Fibroblast of villous mesenchyme (primary cell): ENCODE measurements around the gene PLAAT3. TPM values are rescaled to one million over a fixed set of nuclear protein-coding genes. Genes with fewer than 3 reads are reported as not detected.

Source experiments
- DNase-seq: peaks from one replicate; pipeline ENCODE4 v3.0.0-alpha.2; 2010; ENCODE audit warnings: low read depth
- H3K4me3 ChIP-seq: 2 replicates; pipeline ENCODE4 v1.5.1; 2011; ENCODE audit warnings: low read depth, mild to moderate bottlenecking, low read length
- total RNA-seq: library from RNA; depleted of rRNA; stranded (reverse); fragments of >200 nt; gene quantifications from 2 replicates; pipeline ENCODE4 v1.2.3, GENCODE V29; 2012
- TF ChIP-seq, protein P1 (sequence below): IDR thresholded peaks from 2 replicates; pipeline ENCODE4 v1.5.1; 2012; ENCODE audit warnings: low read depth, mild to moderate bottlenecking, low read length; ENCODE audit not compliant: insufficient read depth

The PLAAT3 gene
- total RNA-seq, 1 donor, result 6.0 TPM

DNA sequence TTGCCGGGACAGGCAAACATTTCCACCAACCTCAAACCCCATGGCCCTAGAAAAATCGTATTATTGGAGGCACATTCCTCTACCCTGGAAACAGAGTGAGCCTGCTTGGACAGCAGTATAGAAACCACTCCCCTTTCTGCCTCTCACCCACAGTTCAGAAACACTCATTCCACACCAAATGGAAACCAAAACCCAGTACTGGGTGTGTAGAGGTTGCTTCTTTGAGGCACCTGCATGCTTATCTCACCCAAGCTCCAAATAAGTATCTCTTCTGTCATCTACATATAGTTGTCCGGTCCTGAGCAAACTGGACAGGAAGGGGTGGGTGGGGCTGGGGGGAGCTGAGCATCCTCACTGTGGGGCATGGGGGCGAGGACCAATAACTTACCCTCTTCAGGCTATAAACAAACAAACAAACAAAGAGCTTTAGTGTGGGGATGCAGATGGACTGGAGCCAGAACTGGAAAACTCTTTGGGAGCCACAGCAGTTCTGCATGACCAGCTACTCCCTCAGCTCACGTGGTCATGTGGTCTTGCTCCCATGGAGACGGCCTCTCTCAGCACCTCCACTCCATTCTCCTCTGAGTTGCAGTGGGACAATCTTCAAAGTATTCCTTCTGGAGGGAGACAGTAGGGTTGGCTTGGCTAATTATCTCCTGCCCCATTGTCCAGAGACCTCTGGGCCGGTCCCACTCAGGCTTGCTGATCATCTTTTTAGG lies 50.0 kb downstream of the PLAAT3 start:
- no peak overlapping the region for H3K4me3 ChIP-seq
- TF ChIP-seq, protein P1, sequence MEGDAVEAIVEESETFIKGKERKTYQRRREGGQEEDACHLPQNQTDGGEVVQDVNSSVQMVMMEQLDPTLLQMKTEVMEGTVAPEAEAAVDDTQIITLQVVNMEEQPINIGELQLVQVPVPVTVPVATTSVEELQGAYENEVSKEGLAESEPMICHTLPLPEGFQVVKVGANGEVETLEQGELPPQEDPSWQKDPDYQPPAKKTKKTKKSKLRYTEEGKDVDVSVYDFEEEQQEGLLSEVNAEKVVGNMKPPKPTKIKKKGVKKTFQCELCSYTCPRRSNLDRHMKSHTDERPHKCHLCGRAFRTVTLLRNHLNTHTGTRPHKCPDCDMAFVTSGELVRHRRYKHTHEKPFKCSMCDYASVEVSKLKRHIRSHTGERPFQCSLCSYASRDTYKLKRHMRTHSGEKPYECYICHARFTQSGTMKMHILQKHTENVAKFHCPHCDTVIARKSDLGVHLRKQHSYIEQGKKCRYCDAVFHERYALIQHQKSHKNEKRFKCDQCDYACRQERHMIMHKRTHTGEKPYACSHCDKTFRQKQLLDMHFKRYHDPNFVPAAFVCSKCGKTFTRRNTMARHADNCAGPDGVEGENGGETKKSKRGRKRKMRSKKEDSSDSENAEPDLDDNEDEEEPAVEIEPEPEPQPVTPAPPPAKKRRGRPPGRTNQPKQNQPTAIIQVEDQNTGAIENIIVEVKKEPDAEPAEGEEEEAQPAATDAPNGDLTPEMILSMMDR, result no peak
- no peak for DNase-seq

GRCh38 chr11:63563201-63564055 lies 50.8 kb downstream of the PLAAT3 start, which contains the start of gene PLAAT2:
TSS of gene PLAAT2 (minus strand) at chr11:63563379. CDS start at chr11:63563324, 55 bp downstream.
- TF ChIP-seq, protein P1, result no peak
- no peak within 1 kb of the TSS for H3K4me3 ChIP-seq
- no peak for DNase-seq

- H3K4me3 ChIP-seq, result no peak overlapping the region
- no peak for DNase-seq
- TF ChIP-seq, protein P1, result no peak
These were observed 53.6 kb downstream of the PLAAT3 start for GRCh38 chr11:63560506-63561180.

- H3K4me3 ChIP-seq, result no peak overlapping the region
- DNase-seq, result no peak
- TF ChIP-seq, protein P1, result no peak
These were observed 55.6 kb downstream of the PLAAT3 start for GRCh38 chr11:63558459-63559157.

- no peak overlapping the region for H3K4me3 ChIP-seq
- peak; percentile 61 for DNase-seq
- TF ChIP-seq, protein P1, result no peak
These were observed 56.7 kb downstream of the PLAAT3 start for GRCh38 chr11:63557570-63557969.

- DNase-seq, result no peak
- no peak overlapping the region for H3K4me3 ChIP-seq
- TF ChIP-seq, protein P1, result no peak
These were observed 57.7 kb downstream of the PLAAT3 start for GRCh38 chr11:63556404-63557013.
